Measurements from ENCODE around the gene PRC1. TPM values are rescaled to one million over a fixed set of nuclear protein-coding genes. Genes with fewer than 3 reads are reported as not detected.

PRC1 gene
- total RNA-seq, 3 donors from 2014 or later (not counting 1 experiment from before 2014, with no cell fraction given), result 18.9 to 25.1 (median 23.3) TPM

DNA sequence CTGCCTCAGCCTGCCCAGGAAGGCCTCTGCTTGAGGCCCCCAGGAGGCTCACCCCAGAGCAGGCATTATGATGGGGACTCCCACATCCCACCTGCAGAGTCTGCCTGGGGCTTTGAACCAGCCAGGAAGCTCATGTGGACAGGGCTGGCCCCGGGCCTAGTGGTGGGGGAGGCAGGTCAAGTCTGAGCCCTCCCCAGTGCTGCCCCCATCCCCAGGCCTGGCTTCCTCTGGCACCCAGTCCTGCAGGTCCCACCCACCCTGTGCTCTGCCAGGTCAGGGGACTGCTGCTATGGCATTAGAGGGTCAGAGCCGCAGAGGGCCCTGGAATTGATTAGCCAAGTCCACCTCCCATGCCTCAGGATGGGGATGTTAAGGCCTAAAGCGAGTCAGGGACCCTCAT lies 45.7 kb upstream of the PRC1 start:
- peaks cover 10 to 11% of the 10 kb centered on the region in 2 donors for H3K27me3 Mint-ChIP-seq (ENCODE audit: low read depth in 2 of 2)
- no peak overlapping the region for H3K27ac Mint-ChIP-seq
- no peaks in the 10 kb centered on the region for H3K36me3 Mint-ChIP-seq
- no peak for DNase-seq
- Histone ChIP-seq H3K9me3 (ENCODE audit: control insufficient read depth, insufficient read depth, low read length) (no peaks in the 10 kb centered on the region), H3K27ac (ENCODE audit: low read length) (no peak overlapping the region), H3K4me1 (ENCODE audit: control insufficient read depth, insufficient read depth, low read length) (no peaks in the 10 kb centered on the region), H3K27me3 (ENCODE audit: control insufficient read depth, insufficient read depth, low read length) (no peaks in the 10 kb centered on the region), H3K4me3 (ENCODE audit: low read length) (no peak overlapping the region), H3K36me3 (ENCODE audit: control insufficient read depth, insufficient read depth, low read length) (no peaks in the 10 kb centered on the region)
- no peak for ATAC-seq
- intact Hi-C loops (cut with micrococcal nuclease), result no loop called here
- H3K4me1 Mint-ChIP-seq, result peaks cover 0 to 2% of the 10 kb centered on the region in 2 donors
- no peaks in the 10 kb centered on the region for H3K9me3 Mint-ChIP-seq
- WGBS (ENCODE audit: insufficient coverage), result 80% methylated on average over 3 of the region's 3 CpGs
- TF ChIP-seq, protein P1, sequence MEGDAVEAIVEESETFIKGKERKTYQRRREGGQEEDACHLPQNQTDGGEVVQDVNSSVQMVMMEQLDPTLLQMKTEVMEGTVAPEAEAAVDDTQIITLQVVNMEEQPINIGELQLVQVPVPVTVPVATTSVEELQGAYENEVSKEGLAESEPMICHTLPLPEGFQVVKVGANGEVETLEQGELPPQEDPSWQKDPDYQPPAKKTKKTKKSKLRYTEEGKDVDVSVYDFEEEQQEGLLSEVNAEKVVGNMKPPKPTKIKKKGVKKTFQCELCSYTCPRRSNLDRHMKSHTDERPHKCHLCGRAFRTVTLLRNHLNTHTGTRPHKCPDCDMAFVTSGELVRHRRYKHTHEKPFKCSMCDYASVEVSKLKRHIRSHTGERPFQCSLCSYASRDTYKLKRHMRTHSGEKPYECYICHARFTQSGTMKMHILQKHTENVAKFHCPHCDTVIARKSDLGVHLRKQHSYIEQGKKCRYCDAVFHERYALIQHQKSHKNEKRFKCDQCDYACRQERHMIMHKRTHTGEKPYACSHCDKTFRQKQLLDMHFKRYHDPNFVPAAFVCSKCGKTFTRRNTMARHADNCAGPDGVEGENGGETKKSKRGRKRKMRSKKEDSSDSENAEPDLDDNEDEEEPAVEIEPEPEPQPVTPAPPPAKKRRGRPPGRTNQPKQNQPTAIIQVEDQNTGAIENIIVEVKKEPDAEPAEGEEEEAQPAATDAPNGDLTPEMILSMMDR (IDR thresholded peaks at IDR 0.05), result no peak
- H3K4me3 Mint-ChIP-seq, result no peak overlapping the region

DNA sequence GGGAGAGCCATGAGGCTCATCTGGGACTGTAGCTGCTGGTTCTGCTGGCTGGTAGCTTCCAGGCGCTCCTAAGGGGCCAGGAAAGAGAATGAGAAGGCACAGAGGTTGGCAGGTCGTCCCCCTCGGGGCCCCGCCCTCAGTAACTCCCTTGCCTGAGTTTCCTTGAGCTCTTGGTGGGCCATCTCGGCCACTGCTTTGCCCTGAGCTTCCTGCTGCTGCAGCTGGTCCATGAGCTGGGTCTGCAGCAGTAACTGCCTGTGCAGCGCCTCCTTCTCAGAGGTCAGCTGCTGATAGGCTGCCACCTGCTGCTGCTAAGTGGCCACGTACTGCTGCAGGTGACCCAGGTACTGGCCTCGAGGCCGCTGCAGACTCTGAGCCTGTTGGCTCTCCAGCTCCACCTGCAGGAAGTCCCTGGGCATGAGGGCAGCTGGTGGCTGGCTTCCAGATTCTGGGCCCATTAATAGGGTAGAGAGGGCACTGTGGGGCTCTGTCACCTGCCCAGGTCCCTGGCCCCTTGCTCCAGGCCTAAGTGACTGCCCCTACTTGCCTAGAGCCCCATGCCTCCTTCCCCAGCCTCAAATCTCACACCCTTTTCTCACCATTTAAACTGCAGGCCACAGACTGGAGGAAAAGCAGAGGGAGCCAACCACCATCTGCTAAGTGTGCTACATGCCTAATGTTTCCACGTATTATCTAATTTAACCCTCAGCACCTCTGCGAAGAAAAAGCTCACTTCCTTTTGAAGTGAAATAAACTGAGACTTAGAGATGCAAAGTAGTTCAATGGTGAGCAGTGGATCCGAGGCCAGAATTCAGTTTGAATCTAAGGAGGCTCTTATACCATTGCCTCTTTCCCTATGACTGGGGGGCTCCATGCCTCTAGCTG lies 38.8 kb upstream of the PRC1 start:
- no peaks in the 10 kb centered on the region for H3K4me1 Mint-ChIP-seq
- Histone ChIP-seq H3K4me1 (ENCODE audit: control insufficient read depth, insufficient read depth, low read length) (peaks cover 6% of the 10 kb centered on the region), H3K27ac (ENCODE audit: low read length) (no peak overlapping the region), H3K27me3 (ENCODE audit: control insufficient read depth, insufficient read depth, low read length) (no peaks in the 10 kb centered on the region), H3K36me3 (ENCODE audit: control insufficient read depth, insufficient read depth, low read length) (no peaks in the 10 kb centered on the region), H3K9me3 (ENCODE audit: control insufficient read depth, insufficient read depth, low read length) (no peaks in the 10 kb centered on the region), H3K4me3 (ENCODE audit: low read length) (no peak overlapping the region)
- intact Hi-C loops (cut with micrococcal nuclease), result no loop called here
- DNase-seq (peak; percentile 35 to 74), ATAC-seq (peak in 2 of 3 donors; percentile 72 to 81)
- peaks cover 13 to 20% of the 10 kb centered on the region in 2 donors for H3K27me3 Mint-ChIP-seq (ENCODE audit: low read depth in 2 of 2)
- whole genome bisulfite sequencing (ENCODE audit: insufficient coverage), result 41% methylated on average over 11 of the region's 12 CpGs
- H3K4me3 Mint-ChIP-seq, result no peak overlapping the region
- H3K27ac Mint-ChIP-seq, result no peak overlapping the region
- no peaks in the 10 kb centered on the region for H3K9me3 Mint-ChIP-seq
- TF ChIP-seq, protein P1 (IDR thresholded peaks at IDR 0.05), result peak; percentile 33
- no peaks in the 10 kb centered on the region for H3K36me3 Mint-ChIP-seq

DNA sequence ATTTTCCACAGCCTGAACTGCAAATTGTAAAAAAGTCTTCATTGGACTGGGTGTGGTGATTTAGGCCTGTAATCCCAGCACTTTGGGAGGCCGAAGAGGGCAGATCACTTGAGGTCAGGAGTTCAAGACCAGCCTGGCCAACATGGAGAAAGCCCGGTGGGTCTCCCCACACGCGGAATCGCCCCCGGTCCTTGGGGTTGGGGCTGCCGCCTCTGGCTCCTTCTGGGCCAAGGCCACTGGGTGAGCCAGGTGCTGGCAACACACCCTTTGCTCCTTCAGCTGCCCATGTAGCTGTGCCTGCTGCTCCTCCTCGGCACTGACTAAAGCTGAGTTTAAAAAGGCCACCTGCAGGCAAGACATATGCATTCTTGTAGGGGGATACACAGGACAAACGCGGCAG lies 37.5 kb upstream of the PRC1 start:
- Histone ChIP-seq H3K4me3 (ENCODE audit: low read length) (no peak overlapping the region), H3K4me1 (ENCODE audit: control insufficient read depth, insufficient read depth, low read length) (peaks cover 6% of the 10 kb centered on the region), H3K9me3 (ENCODE audit: control insufficient read depth, insufficient read depth, low read length) (no peaks in the 10 kb centered on the region), H3K27ac (ENCODE audit: low read length) (no peak overlapping the region), H3K36me3 (ENCODE audit: control insufficient read depth, insufficient read depth, low read length) (no peaks in the 10 kb centered on the region), H3K27me3 (ENCODE audit: control insufficient read depth, insufficient read depth, low read length) (no peaks in the 10 kb centered on the region)
- Mint-ChIP-seq H3K4me3 (no peak overlapping the region), H3K36me3 (no peaks in the 10 kb centered on the region), H3K27ac (no peak overlapping the region), H3K9me3 (no peaks in the 10 kb centered on the region), H3K4me1 (no peaks in the 10 kb centered on the region), H3K27me3 (ENCODE audit: low read depth in 2 of 2) (peaks cover 13 to 20% of the 10 kb centered on the region in 2 donors)
- ATAC-seq (no peak), DNase-seq (no peak)
- 87% methylated on average over 10 of the region's 10 CpGs for WGBS (ENCODE audit: insufficient coverage)
- TF ChIP-seq, protein P1 (IDR thresholded peaks at IDR 0.05), result no peak
- intact Hi-C loops (cut with micrococcal nuclease), result no loop called here

All from natural killer cell (primary cell).